COR-L47 (cell line): ENCODE data around the gene AATK.

Experiments used
- DNase-seq: peaks from one replicate; lab custom pipeline; 2025; lab: John Stamatoyannopoulos, UW

Gene AATK

DNA sequence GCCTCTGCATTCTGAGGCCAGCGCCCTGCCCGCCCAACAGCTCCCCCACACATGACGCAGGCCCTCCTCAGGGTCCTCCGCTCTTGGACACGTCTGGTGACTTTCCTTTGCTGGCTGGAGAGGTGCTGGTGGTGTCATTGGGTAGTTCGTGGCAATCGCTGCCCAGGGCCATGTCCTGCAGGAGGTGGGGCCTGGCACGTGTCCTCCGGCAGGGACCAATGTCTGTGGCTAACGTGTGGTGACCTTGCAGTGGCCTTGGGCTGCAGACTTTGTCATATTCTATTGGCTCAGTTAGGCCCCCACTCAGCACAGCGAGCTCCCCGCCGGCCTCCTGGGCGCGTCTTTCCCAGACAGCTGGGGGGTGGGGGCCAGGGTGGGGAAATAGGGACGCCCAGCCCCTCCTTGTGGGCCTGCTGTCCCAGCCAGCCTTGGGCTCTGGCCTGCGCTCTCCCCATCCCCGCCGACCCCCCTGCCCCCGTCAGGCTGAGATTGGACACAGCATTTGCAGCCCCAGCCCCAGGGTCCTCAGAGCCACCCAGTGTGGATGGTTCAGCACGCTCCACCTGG lies 52.8 kb downstream of the AATK start:
- no peak for DNase-seq

DNA sequence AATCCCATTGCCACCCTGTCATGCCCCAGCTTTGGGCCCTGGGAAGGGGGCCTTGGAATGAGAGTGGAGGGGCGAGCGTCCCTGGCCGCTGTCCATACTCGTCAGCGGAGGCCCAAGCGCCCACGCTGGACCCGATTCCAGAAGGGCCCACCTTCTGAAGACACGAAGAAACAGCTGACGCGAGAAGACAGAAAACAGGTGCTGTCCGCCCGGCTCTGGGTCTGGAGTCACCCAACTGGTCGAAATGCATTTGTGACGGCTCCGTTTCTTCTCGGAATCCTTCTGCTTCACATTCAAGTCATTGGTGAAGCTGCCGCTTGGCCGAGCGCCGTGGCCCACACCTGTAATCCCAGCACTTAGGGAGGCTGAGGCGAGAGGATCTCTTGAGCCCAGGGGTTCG lies 53.6 kb downstream of the AATK start:
- DNase-seq, result no peak

DNA sequence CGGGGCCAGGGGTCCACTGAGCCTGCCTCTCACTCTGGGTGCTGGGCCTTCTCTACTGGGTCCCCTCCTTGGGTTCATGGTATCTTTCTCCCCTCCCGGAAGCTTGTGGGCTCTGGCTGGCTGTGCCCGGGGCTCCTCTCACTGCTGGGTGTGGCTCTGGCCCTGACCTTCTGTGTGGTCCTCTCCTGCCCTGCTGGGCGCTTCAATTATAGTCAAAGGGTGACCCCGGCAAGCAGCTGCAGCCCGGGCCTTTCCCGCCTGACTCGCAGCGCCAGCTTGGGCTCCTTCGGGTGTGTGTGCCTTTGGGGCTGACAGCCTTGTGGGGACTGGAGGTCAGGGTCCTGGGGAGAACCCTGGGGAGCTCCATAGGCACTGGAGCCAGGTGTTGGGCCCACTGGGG lies 55.0 kb downstream of the AATK start:
- no peak for DNase-seq

DNA sequence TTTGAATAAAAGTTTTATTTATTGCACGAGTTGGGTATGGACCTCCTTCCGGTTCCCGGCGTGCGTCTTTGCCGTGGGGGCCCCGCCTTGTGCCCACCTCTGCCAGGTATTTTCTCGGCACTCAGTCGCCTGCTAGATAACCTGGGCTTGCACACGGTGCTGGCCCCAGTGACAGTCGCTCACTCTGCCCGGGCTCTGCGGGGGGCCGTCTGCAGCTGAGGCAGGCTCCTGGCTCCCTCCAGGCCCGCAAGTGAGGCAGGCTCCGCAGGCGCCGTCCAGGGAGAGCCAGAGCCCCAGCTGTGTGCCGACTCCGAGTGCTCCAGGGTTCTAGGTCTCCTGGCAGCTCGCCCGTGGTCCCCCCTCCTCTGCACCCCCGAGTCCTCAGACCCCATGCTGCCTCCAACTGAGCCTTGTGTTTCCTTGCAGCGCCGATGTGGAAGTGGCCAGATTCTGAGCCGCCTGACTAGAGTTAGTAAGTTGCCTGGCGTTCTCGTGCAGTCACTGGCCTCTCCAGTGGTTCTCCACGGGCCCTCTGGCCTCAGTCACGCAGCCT lies 55.5 kb downstream of the AATK start:
- DNase-seq, result peak; percentile 8

DNA sequence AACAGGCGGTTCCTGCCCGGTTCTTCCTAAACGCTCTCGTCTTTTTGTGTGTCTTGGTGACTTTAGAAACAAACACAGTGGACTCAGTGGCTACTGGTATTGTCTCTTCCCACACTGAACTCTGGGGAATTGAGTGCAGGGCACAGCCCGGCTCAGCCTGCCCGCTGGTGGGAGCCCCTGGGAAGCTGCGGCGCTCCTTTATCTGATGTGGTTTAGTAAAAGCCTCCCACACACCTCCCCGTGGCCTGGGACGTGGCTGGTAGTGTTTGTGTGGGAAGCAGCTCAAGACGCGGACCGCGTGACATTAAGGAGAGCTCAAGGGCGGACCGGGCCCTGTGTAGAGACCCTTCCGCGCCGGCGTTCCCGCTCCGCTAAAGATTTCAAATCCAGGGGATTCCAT lies 56.1 kb downstream of the AATK start:
- no peak for DNase-seq

DNA sequence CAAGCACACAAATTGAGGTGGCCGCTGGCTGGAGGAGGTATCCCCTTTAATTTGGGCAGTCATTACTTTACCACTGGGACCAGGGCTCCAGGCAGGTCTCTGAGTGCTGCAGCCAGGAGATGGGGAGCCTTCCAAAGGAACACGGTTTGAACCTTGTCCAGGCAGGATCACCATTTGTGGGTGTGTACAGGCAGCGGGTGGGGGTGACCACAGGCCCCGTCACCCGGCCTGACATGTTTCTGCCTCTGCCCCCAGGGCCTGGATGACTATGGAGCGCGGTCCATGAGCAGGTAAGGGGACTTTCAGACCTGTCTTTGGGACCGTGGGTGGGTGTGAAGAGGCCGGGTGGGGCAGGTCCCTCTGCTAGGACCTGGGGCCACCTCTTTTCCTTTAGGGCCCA lies 57.8 kb downstream of the AATK start:
- no peak for DNase-seq

DNA sequence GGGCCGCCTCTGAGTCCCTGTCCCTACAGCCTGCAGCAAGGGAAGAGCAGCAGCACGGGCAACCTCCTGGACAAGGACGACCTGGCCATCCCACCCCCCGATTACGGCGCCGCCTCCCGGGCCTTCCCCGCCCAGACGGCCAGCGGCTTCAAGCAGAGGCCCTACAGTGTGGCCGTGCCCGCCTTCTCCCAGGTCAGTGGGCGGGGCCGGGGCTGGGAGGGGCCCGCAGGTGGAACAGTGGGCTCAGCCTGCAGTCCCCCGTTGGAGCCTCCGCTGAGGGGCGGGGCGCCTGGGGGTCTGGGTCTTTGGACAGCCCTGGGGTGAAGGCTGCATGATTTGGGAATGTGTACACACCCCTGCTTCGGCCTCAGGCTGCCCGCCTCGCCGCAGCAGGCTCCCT lies 59.3 kb downstream of the AATK start:
- DNase-seq, result no peak

DNA sequence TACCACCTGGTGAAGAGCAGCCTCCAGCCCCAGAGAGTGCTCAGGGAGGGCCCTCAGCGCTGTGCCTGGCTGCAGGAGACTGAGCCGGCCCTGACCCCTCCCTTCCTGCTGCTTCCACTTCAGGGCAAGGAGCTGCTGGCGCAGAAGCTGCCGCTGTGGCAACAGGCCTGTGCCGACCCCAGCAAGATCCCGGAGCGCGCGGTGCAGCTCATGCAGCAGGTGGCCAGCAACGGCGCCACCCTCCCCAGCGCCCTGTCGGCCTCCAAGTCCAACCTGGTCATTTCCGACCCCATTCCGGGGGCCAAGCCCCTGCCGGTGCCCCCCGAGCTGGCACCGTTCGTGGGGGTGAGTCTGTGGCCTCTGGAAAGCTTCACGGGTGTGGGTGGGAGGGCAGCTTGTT lies 62.6 kb downstream of the AATK start:
- no peak for DNase-seq

DNA sequence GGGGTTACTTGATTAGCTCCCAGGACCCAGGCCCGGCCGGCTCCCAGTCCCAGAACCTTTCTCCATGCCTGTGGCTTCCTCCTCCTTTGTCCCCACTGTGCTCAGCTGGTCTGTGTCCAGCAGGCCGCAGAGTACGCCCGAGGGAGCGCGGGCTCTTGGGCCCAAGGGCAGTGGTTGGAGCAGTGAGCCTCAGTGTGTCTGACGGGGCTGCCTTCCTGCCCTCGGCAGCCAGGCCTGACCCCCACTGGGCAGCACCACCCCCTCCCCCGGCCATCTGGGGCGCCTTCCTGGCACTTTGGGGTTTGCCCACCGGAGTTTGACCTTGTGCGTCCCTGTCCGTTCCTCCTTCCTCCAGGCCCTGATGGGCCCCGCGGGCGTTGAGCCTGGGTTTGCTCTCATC lies 63.2 kb downstream of the AATK start:
- no peak for DNase-seq

DNA sequence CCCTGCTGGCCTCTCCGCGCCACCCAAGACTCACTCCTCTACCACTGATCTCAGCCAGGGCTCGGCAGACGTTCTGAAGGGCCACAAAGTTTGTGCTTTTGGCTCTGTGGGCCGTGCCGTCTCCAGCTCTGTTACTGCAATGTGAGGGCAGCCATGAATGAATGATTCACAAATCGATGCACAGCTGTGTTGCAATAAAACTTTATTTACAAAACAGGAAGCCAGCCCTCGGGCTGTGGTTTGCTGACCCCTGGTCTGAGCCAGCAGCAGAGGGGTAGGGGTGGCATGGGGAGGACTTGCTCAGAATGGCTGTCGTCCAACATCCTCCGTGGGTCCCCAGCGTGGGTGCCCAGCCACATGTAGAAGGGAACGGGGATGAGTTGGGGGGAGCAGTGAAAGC lies 63.7 kb downstream of the AATK start:
- DNase-seq, result no peak

DNA sequence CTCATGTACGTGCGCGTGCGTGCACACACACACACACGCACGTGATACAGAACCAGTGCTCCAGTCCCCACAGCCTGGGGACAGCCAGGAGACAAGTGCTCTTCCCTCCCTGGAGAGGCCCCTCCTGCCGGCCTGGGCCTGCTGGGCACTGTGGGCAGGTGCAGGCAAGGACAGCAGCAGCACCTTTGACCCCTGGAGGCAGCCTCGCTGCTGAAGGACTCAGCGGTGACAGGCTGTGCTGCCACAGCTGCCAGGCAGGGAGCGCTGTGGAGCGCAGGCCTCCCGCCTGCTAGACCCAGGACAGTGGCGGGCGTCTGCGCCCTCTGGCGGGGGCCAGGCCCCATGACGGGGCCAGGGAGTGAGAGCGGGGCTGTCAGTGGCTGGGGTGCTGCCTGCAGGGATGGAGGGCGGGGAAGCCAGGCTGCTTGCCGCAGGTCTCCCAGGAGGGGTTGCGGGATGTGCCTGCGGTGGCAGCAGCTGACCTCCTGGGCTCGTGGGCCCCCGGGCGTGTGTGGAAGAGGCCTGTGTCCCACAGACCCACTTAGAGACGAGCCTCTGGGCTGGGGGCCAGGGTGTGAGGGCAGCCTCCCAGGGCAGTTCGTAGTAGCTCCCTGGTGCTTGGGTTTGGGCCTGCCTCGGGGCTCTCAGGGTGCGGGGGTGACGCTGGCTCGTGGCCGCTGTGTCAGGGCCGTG lies 64.3 kb downstream of the AATK start:
- peak; percentile 53 for DNase-seq

DNA sequence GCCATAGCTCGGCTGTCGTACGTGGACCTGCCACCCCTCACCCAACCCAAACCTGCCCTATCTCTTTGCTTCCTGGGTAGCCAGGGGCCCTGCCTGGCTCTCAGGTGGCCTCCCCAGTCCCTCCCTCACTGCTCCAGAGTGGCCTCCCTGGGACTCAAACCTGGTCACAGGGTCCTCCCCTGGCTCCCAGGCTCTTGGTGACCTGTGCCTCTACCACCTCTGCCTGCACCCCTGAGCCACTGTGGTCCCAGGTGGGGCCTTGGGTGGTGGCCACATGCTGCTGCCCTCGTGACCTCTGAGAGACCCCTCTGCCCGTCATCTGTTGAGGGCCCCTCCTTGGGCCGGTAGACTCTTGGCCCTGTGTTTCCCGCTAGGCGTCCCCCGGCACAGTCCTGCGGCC lies 65.4 kb downstream of the AATK start:
- DNase-seq, result no peak

DNA sequence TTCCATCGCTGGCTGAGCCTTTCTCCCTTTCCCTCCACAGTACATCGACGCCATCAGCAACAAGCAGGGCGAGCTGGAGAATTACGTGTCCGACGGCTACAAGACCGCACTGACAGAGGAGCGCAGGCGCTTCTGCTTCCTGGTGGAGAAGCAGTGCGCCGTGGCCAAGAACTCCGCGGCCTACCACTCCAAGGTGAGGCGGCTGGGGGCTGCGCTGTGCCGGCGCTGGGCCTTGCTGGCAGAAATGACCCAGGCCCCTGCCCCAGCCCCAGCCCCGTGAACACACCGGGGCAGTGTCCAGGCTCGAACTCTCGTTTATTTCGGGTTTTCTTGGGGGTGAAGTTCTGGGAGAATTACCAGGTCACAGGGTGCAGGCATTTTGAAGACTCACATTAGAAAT lies 66.1 kb downstream of the AATK start:
- DNase-seq, result no peak

DNA sequence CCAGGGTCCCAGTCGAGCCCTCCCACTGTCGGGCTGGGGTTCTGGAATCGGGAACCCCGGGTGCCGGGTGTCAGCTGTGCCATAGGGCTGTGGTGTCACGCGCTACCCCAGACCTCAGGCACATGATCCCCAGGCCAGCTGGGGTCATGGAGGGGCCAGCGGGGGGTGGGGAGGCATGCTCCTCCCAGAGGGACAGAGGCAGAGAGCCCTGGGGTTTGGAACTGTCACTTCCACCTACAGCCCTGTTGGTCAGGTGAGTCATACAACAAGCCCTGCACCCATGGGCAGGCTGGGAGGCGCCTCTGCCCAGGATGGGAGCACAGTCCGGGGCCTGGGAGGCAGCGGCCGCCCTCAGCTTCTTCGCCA lies 68.1 kb downstream of the AATK start:
- no peak for DNase-seq

DNA sequence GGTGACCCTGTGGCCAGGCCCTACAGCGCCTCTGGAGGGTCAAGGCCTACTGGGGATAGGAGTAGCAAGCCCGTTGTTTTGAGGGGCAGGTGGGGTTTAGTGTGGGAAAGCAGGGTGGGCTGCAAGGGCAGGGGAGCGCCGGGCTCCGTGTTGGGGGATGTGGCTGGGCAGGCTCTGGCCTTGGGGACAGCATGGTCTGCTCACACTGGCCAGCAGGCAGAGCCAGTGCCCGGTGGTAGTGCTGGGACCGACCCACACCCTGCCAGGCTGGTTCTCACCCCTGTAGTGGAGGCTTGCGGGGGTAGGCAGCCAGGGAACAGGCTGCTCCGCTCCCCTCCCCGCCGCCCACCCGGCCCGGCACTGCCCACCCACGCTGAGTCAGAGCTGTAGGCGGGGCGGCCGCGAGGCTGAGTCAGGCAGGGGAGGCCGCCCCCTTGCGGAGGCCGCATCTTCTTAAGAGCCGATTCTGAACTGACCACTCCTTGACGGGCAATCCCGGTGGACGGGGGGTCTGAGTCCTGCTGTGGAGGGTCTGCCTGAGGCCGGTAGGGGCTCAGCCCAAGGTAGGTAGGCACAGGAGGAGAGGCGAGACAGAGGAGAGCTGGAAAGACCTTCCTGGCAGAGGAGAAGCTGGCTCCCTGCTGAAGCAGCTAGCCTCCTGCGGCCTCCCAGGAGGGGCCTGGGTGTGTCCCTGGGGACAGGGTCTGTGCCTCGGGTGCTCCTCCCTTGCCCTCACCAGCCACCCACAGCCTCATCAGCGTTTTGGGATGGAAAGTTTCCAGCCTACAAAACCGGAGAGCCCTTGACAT lies 68.7 kb downstream of the AATK start:
- no peak for DNase-seq

DNA sequence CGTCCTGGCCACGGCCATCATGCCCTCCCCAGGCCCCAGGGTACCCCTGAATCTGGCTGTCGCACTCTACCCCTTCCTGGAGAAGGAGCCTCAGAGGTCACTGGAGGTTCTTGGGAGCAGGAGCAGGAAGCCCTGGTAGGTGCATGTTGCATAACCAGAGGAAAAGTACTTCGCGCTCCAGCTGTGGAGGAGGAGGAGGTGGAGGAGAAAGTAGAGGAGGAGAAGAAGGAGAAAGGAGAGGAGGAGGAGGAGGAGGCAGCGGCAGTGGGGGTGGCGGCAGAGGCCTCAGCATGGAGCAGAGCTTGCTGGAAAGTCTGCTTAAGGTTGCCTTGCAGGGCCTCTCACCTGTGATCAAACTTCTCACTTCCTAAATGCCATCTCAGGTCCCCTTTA lies 69.3 kb downstream of the AATK start:
- no peak for DNase-seq

DNA sequence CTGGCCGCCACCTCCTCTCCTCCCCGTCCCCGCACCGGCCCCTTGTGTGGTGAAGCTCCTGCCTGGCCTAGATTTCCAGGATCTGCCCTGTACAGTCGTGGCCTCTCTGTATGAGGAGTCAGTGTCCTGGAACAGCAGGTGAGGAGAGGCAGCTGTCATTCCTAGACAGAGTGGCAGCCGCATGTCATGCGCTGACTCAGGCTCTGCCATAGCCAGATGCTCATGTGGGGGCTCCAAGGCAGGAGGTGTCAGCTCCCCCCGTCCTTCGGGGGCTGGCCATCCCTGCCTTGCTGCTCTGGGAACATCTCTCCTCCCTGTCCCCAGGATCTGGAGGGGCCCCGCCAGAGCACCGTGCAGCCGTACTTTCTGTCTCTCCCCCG lies 70.6 kb downstream of the AATK start:
- no peak for DNase-seq

DNA sequence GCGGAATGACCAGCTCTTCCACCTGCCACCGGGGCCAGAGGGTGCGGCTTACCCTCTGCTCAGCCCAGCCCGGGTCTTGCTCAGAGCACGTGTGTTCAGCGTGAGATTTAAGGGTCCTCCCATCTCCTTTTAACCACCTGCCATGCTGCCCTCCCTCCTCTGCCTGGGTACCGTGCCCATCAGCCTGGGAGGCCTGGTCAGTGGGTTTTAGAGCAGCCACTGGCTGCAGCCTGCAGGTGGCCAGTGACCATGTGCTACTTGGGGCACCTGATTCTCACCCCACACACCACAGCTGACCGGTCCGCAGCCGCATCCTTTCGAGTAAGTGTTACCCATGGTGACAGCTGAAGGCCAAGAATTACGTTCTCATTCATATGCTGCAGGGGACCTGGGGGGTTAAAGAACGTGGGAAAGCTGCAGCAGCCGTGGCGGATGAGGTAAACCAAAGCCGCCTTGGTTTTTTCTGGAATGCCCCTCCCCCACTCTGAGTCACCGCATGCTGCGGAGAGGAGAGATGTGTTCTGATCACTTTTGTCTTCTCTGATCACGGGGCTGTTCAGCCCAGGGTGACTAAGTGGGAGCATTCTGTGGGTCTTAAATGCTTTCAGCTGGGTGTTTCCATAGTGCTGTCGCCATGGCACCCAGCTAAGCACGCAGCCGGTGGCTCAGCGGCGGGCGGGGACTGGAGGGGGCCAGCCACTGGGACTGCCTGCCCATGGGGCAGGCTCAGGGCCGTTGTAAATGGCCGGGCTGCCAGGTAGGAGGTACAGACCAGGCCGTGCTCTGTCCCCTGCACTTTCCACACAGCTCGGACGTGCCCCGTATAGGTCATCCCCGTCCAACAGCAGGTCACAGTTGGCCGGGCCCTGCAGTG lies 71.3 kb downstream of the AATK start:
- peak; percentile 92 for DNase-seq

DNA sequence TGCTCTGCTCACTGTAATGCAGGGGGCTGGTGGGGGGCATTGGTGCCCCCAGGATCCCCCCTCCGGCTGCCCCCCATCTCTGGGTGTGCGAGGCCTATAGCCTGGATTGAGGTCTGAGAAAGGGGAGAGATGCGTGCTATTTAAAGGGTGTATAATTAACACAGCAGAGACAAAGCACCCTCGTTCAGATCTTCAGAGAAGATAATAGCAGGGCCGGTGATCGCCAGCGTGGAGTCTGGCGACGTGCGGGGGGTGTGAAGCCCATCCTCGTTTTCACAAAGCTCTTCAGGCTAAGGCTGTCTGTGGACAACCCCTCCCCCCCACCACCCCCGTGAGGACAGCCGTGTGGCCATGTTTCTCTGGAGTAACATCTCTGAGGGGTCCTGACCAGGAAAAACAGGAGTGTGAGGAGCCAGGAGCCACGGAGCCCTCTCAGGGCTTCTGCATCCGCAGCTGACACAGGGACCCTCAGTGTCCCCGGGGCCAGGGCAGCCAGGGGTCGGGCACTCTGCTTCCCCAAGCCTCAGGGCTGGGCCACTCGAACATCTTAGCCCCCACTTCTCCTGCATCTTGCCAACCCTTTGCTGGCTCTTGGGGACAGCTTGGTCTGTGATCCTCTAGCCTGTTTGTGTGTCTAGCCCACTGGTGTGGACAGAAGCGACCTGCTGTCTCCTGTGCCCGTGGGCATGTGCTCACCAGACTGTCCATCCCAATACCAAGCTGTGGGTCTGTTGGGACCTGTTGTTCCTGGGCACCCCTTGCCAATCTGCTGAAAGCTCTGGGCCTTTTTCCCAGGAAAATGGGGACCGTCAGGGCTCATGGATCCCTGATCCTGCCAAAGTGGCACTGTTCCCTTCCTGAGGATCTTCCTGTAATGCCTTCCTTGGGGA lies 72.2 kb downstream of the AATK start:
- peak; percentile 56 for DNase-seq

DNA sequence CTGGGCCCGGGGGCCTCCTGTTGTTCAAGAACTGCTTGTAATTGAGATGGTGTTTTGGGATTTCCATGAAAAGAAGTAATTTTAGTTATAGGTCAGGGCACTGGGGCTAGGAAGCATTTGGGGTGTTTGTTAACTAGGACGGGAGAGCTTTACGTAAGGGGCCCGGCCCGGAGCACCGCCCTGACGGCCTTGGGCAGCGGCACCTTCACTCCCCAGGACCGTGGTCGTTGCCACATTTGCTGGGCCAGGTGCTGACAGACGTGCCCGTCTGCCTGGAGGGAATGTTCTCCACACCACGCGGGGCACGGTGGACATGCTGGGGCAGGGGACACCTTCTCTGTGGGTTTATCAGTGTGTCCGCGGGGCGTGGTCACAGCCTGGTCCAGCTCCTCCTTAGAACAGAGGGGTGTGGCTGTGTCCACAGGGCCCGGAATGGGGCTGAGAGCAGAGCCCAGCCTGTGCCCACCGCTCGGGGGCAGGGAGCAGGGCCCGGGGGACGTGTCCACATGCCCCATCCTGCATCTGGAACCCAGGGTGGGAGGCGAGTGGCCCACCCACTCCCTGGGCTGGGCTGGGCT lies 73.4 kb downstream of the AATK start:
- no peak for DNase-seq
